UCSD-AML1 (cell line): Measurements from ENCODE around the gene GFOD1.
A peak's percentile ranks its signal among the peaks of the same experiment; 100 is the strongest.
"Not testable (repeated sequence)": the region's sequence is repeated elsewhere in the genome, so short reads cannot be mapped to it uniquely, and the experiment has no call there.

Experiments used
- DNase-seq: peaks from one replicate; lab custom pipeline; 2025; ENCODE audit not compliant: unreplicated experiment; lab: John Stamatoyannopoulos, UW

The GFOD1 gene

GRCh38 chr6:13331516-13332348 lies 155.7 kb downstream of the GFOD1 start:
- DNase-seq, result no peak

- no peak for DNase-seq
Observed at GRCh38 chr6:13328875-13329183, 158.6 kb downstream of the GFOD1 start.

- peak; percentile 94 for DNase-seq
Observed at GRCh38 chr6:13328076-13328874, 159.1 kb downstream of the GFOD1 start, which contains the start of gene TBC1D7. TBC1D7 (minus strand) TSS chr6:13328537; CDS start chr6:13326898, 1,639 bp downstream.

DNA sequence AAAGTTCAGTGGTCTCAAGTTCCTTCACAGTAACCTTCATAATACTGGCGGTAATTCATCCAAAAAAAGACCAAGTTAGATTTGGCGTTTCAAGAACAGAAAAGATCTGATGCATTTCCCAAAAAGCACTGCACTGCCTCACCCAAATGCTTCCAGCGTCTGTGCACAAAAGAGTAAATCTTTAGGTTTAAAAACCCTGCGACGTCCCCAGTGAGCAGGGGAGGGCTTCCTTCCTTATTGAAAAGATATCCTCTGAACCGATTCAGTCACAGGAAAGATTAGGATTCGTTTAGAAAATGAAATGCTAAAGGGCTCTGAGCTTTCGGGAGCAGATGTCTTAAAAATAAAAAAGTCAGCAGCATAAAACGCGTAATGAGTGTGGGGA lies 159.7 kb downstream of the GFOD1 start:
- DNase-seq, result peak; percentile 28

GRCh38 chr6:13326031-13326586 lies 161.3 kb downstream of the GFOD1 start:
- DNase-seq, result not testable (repeated sequence)

DNA sequence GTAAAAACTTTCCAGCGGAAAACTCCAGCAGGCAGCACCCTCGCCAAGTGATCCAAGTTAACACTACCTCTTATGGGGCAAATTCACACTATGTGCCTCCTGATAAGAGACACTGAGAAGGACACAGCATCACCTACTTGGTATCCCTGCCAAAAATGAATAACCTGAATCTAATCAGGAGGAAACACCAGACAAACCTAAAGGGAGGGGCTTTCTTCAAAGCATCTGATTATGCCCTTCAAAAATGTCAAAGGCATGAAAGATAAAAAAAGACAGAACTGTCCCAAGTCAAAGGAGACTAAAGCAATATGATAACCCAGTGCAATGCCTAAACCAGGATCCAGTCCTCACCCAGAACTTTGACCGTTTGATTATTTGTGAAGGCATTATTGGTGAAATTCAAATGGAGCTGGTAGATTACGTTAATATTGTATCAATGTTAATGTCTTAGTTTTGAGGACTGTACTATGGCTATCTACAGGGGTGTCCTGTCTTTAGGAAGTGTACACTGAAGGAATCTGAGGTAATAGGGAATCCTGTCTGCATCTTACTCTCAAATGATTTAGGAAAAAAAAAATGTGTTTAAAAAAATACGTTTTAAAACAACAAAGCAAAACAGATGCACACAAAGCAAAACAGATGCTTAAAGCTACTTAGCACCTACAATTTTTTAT lies 167.4 kb downstream of the GFOD1 start:
- no peak for DNase-seq

GRCh38 chr6:13318821-13319220 lies 168.6 kb downstream of the GFOD1 start:
- DNase-seq, result no peak

- DNase-seq, result no peak
Observed at GRCh38 chr6:13315896-13316295, 171.5 kb downstream of the GFOD1 start.

DNA sequence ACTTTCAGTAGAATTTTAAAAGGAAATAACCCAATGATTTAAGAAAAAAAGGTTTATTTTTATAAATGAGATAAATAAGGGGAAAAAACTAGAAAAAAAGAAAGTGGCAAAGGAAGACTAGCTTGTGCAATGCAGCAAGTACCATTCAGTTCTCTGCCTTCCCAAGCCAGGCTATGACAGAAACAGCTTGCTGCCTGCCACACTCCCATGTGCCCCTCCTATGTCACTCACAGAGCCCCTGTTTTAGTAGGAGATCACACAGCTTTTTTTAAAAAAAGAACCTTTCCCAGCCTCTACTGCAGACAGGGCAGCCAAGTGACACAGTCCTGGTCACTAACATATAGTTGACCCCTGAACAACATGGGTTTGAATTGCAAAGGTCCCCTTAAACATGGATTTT lies 172.6 kb downstream of the GFOD1 start:
- no peak for DNase-seq

- DNase-seq, result no peak
Observed at GRCh38 chr6:13311155-13311554, 176.2 kb downstream of the GFOD1 start.

GRCh38 chr6:13308332-13308731 lies 179.1 kb downstream of the GFOD1 start:
- DNase-seq, result no peak
